ENCODE results near the gene OR7G2. TPM values are rescaled to one million over a fixed set of nuclear protein-coding genes. Genes with fewer than 3 reads are reported as not detected.

Gene OR7G2
- total RNA-seq, 2 experiments from 2014 or later: not detected

GRCh38 chr19:9140159-9140874 is 33.0 kb upstream of the OR7G2 start, which contains the start of gene ZNF317:
ZNF317 (plus strand) TSS chr19:9140397; CDS start chr19:9156017, 15,620 bp downstream.
- TF ChIP-seq CTCF (IDR thresholded peaks at IDR 0.05): no peak
- peaks cover 6 to 9% of the 10 kb centered on the region in 2 experiments for H3K9me3 ChIP-seq (ENCODE audit: control insufficient read depth in 1 of 2, insufficient read depth in 1 of 2, low read length in 2 of 2)
- Mint-ChIP-seq H3K27ac (peak within 1 kb of the TSS; percentile 94), H3K36me3 (ENCODE audit: low read depth) (peaks cover 49% of the 10 kb centered on the region), H3K4me1 (ENCODE audit: low read depth) (peaks cover 48% of the 10 kb centered on the region), H3K9me3 (peaks cover 3% of the 10 kb centered on the region), H3K4me3 (peak within 1 kb of the TSS; percentile 96), H3K27me3 (peaks cover 5% of the 10 kb centered on the region)
- intact Hi-C loops (cut with DNase I, micrococcal nuclease): loop anchor here (1.0 to 10.0 kb wide), 8 partner anchors 167 to 772 kb away; partner anchors contain the start of genes ZNF266 (in 2 of the 2), ZNF559 (in 2 of the 2), MBD3L1 (in 1 of the 2) and ZNF121 (in 1 of the 2)
- H3K27ac ChIP-seq (ENCODE audit: low read depth in 1 of 2, low read length in 2 of 2): peak within 1 kb of the TSS; percentile 86 to 87
- ATAC-seq (ENCODE audit: poor library complexity) (peak; percentile 90), DNase-seq (peak; percentile 81 to 96 (median 85))
- no peaks in the 10 kb centered on the region for H3K27me3 ChIP-seq (ENCODE audit: control insufficient read depth in 1 of 2, insufficient read depth in 2 of 2, low read length in 2 of 2)
- ChIA-PET CTCF (no interaction called here), POLR2A (interaction anchor here (0.6 to 1.0 kb wide), 3 partner anchors 295 to 721 kb away, joined by 3 to 4 read pairs (median 4); partner anchors contain the start of genes ZNF266 and ZNF846)
- H3K4me1 ChIP-seq (ENCODE audit: insufficient read depth, low read length): peaks cover 22% of the 10 kb centered on the region
- H3K4me3 ChIP-seq (ENCODE audit: low read length): peak within 1 kb of the TSS; percentile 94
- peaks cover 2% of the 10 kb centered on the region for H3K36me3 ChIP-seq (ENCODE audit: insufficient read depth, low read length)

- CTCF ChIA-PET: no interaction called here
- Mint-ChIP-seq H3K27ac (peak overlapping the region; percentile 94), H3K9me3 (peaks cover under 1% of the 10 kb centered on the region), H3K27me3 (peaks cover 5% of the 10 kb centered on the region), H3K36me3 (ENCODE audit: low read depth) (peaks cover 43% of the 10 kb centered on the region), H3K4me3 (peak overlapping the region; percentile 96), H3K4me1 (ENCODE audit: low read depth) (peaks cover 44% of the 10 kb centered on the region)
- POLR2A ChIA-PET: interaction anchor here (1.0 kb wide), 1 partner anchor 295 kb away, joined by 3 read pairs; the partner anchor contains the start of gene ZNF266
- Histone ChIP-seq H3K27me3 (ENCODE audit: control insufficient read depth in 1 of 2, insufficient read depth in 2 of 2, low read length in 2 of 2) (no peaks in the 10 kb centered on the region), H3K27ac (ENCODE audit: low read depth in 1 of 2, low read length in 2 of 2) (peak overlapping the region; percentile 86 to 87), H3K4me3 (ENCODE audit: low read length) (peak overlapping the region; percentile 94), H3K9me3 (ENCODE audit: control insufficient read depth in 1 of 2, insufficient read depth in 1 of 2, low read length in 2 of 2) (peaks cover 0 to 3% of the 10 kb centered on the region in 2 experiments), H3K36me3 (ENCODE audit: insufficient read depth, low read length) (no peaks in the 10 kb centered on the region), H3K4me1 (ENCODE audit: insufficient read depth, low read length) (peaks cover 22% of the 10 kb centered on the region)
- ATAC-seq (ENCODE audit: poor library complexity): peak; percentile 18
- intact Hi-C loops (cut with DNase I, micrococcal nuclease): loop anchor here (1.0 to 10.0 kb wide), 11 partner anchors 68 to 888 kb away; partner anchors contain the start of genes ZNF266 (in 2 of the 2), ZNF559 (in 2 of the 2), MBD3L1 (in 1 of the 2) and ZNF121 (in 1 of the 2)
- no peak for TF ChIP-seq CTCF (IDR thresholded peaks at IDR 0.05)
- no peak for DNase-seq
Measured at GRCh38 chr19:9139609-9140158, 32.4 kb upstream of the OR7G2 start.

- no peak for ATAC-seq (ENCODE audit: poor library complexity)
- Mint-ChIP-seq H3K36me3 (ENCODE audit: low read depth) (no peaks in the 10 kb centered on the region), H3K4me3 (no peak overlapping the region), H3K4me1 (ENCODE audit: low read depth) (peaks cover 6% of the 10 kb centered on the region), H3K9me3 (no peaks in the 10 kb centered on the region), H3K27ac (no peak overlapping the region), H3K27me3 (peaks cover 25% of the 10 kb centered on the region)
- POLR2A ChIA-PET: no interaction called here
- Histone ChIP-seq H3K36me3 (ENCODE audit: insufficient read depth, low read length) (no peaks in the 10 kb centered on the region), H3K4me3 (ENCODE audit: low read length) (no peak overlapping the region), H3K4me1 (ENCODE audit: insufficient read depth, low read length) (peaks cover 8% of the 10 kb centered on the region), H3K27ac (ENCODE audit: low read depth in 1 of 2, low read length in 2 of 2) (no peak overlapping the region), H3K27me3 (ENCODE audit: control insufficient read depth in 1 of 2, insufficient read depth in 2 of 2, low read length in 2 of 2) (peaks cover 0 to 9% of the 10 kb centered on the region in 2 experiments), H3K9me3 (ENCODE audit: control insufficient read depth in 1 of 2, insufficient read depth in 1 of 2, low read length in 2 of 2) (no peaks in the 10 kb centered on the region)
- CTCF ChIA-PET: interaction anchor here (0.6 kb wide), 1 partner anchor 1011 kb away, joined by 4 read pairs; no protein-coding TSS in a partner anchor
- intact Hi-C loops (cut with DNase I, micrococcal nuclease): no loop called here
- no peak for TF ChIP-seq CTCF (IDR thresholded peaks at IDR 0.05)
- DNase-seq: no peak
Measured at GRCh38 chr19:9132422-9132821, 25.1 kb upstream of the OR7G2 start.
